Measurements from ENCODE around the gene RASSF10.

RASSF10 gene

GRCh38 chr11:13061294-13061990 is 52.3 kb downstream of the RASSF10 start:
- H3K27ac ChIP-seq, result no peak overlapping the region
- TF ChIP-seq, protein P1, sequence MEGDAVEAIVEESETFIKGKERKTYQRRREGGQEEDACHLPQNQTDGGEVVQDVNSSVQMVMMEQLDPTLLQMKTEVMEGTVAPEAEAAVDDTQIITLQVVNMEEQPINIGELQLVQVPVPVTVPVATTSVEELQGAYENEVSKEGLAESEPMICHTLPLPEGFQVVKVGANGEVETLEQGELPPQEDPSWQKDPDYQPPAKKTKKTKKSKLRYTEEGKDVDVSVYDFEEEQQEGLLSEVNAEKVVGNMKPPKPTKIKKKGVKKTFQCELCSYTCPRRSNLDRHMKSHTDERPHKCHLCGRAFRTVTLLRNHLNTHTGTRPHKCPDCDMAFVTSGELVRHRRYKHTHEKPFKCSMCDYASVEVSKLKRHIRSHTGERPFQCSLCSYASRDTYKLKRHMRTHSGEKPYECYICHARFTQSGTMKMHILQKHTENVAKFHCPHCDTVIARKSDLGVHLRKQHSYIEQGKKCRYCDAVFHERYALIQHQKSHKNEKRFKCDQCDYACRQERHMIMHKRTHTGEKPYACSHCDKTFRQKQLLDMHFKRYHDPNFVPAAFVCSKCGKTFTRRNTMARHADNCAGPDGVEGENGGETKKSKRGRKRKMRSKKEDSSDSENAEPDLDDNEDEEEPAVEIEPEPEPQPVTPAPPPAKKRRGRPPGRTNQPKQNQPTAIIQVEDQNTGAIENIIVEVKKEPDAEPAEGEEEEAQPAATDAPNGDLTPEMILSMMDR (conservative IDR thresholded peaks at IDR 0.05), result no peak
- no peak for TF ChIP-seq ZFX (IDR thresholded peaks at IDR 0.05)
